Loucy (cell line): ENCODE data around the gene WDR93.

Experiments used
- CTCF ChIP-seq: fragments of 200-600 bp; sonication (generic); conservative IDR thresholded peaks from 2 replicates; pipeline ENCODE4 v1.5.1; 2014; ENCODE audit warnings: mild to moderate bottlenecking, antibody characterized with exemption, low read length
- EZH2phosphoT487 ChIP-seq: fragments of 200-600 bp; IDR thresholded peaks from 2 replicates; pipeline ENCODE4 v1.6.1; 2018; ENCODE audit warnings: antibody characterized with exemption, mild to moderate bottlenecking, moderate library complexity, borderline replicate concordance

DNA sequence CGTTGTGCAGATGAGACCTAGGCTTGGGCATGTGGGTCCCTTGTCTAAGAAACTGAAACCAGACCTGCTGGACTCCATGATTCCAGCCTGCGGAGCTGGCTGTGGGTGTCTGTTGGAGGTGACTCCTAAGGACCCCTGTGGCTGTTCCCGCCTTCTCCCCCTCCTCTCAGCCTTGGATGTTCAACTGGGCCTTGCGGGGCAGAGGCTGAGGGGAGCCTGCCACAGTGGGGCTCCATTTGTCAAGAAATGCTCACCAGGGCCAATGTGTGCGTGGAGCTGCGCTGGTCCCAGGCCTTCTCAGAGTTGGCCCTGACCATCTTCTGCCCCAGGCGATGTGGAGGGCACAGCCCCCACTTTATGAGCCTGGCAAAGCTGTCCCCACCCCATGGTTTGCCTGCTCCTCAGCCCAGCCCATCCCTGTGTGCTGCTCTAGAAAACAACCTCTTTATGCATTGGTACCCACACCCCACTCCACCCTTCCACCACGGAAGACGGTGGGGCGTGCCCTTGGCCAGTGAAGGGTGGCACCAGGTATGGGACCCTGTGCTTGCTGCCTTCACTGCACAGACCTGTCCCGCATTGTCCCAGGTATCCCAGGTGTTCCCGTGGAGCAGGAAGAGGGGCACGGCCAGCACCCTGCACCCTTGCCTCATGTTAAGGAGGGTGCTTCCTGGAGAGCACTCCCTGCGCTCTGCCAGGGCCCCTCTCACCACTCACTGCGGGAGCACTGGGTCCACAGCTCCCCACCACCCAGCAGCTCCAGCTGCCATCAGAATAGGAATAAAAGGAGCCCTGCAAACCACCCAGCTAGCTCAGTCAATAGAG is 93.5 kb downstream of the WDR93 start:
- TF ChIP-seq CTCF (no peak), EZH2phosphoT487 (no peak)
